Liver (tissue), 9 donors: ENCODE data around the gene PELI1. TPM values are rescaled to one million over a fixed set of nuclear protein-coding genes. Genes with fewer than 3 reads are reported as not detected.
A peak's percentile ranks its signal among the peaks of the same experiment; 100 is the strongest.

Source experiments
- DNase-seq: peaks from one replicate; pipeline ENCODE4 v3.0.0-alpha.2; 2017; ENCODE audit warnings: low spot score
- H3K27ac ChIP-seq, 2 donors: one replicate each; pipeline ENCODE4 v1.7.0; 2013; ENCODE audit warnings: inconsistent platforms in 2 of 2, low read length in 2 of 2, control low read depth in 1 of 2, low read depth in 1 of 2, mild to moderate bottlenecking in 1 of 2
- H3K27me3 ChIP-seq, 4 donors: one replicate each; pipeline versions ENCODE4 v1.6.1 to v1.7.0; 2013; ENCODE audit warnings: low read length in 3 of 4, inconsistent platforms in 1 of 4, mild to moderate bottlenecking in 1 of 4, moderate library complexity in 1 of 4; ENCODE audit not compliant: control insufficient read depth in 4 of 4, insufficient read depth in 4 of 4
- H3K36me3 ChIP-seq, 4 donors: one replicate each; pipeline versions ENCODE4 v1.6.1 to v1.7.0; 2013; ENCODE audit warnings: low read length in 3 of 4, mild to moderate bottlenecking in 3 of 4, low read depth in 1 of 4, moderate library complexity in 1 of 4; ENCODE audit not compliant: control insufficient read depth in 4 of 4, insufficient read depth in 3 of 4
- H3K4me1 ChIP-seq, 4 donors: one replicate each; pipeline versions ENCODE4 v1.6.1 to v1.7.0; 2013; ENCODE audit warnings: low read length in 3 of 4, mild to moderate bottlenecking in 3 of 4, moderate library complexity in 1 of 4; ENCODE audit not compliant: control insufficient read depth in 4 of 4, insufficient read depth in 4 of 4
- H3K4me3 ChIP-seq, 3 donors: one replicate each; pipeline versions ENCODE4 v1.6.1 to v1.7.0; 2013; ENCODE audit warnings: low read length in 3 of 3, control low read depth in 1 of 3, low read depth in 1 of 3, mild to moderate bottlenecking in 1 of 3
- H3K9ac ChIP-seq, 2 donors: one replicate each; pipeline ENCODE4 v1.7.0; 2013; ENCODE audit warnings: low read length in 2 of 2, mild to moderate bottlenecking in 2 of 2, moderate library complexity in 2 of 2, control low read depth in 1 of 2, low read depth in 1 of 2
- H3K9me3 ChIP-seq, 4 donors: one replicate each; pipeline versions ENCODE4 v1.6.1 to v1.7.0; 2013; ENCODE audit warnings: low read length in 3 of 4; ENCODE audit not compliant: control insufficient read depth in 4 of 4
- EGR1 ChIP-seq, 2 donors: IDR thresholded peaks; 2 replicates each; pipeline ENCODE4 v1.6.1; 2016 to 2018; ENCODE audit warnings: antibody characterized with exemption in 2 of 2, low read depth in 2 of 2
- FOXA1 ChIP-seq: IDR thresholded peaks from 2 replicates; pipeline ENCODE4 v1.6.1; 2016; ENCODE audit warnings: antibody characterized with exemption
- FOXA2 ChIP-seq: IDR thresholded peaks from 2 replicates; pipeline ENCODE4 v1.6.1; 2016; ENCODE audit warnings: antibody characterized with exemption
- GABPA ChIP-seq, 2 donors: IDR thresholded peaks in 1 of 2; conservative IDR thresholded peaks in 1 of 2; 2 replicates each; pipeline ENCODE4 v1.6.1; 2016; ENCODE audit warnings: antibody characterized with exemption in 2 of 2, mild to moderate bottlenecking in 1 of 2, moderate library complexity in 1 of 2
- HNF4G ChIP-seq: IDR thresholded peaks from 2 replicates; pipeline ENCODE4 v1.6.1; 2016; ENCODE audit warnings: antibody characterized with exemption
- JUND ChIP-seq, 2 donors: IDR thresholded peaks; 2 replicates each; pipeline ENCODE4 v1.6.1; 2016; ENCODE audit warnings: antibody characterized with exemption in 2 of 2
- NR2F2 ChIP-seq: IDR thresholded peaks from 2 replicates; pipeline ENCODE4 v1.6.1; 2016; ENCODE audit warnings: antibody characterized with exemption
- RAD21 ChIP-seq, 2 donors: IDR thresholded peaks; 2 replicates each; pipeline ENCODE4 v1.6.1; 2016; ENCODE audit warnings: antibody characterized with exemption in 2 of 2, mild to moderate bottlenecking in 2 of 2
- RXRA ChIP-seq, 2 donors: IDR thresholded peaks; 2 replicates each; pipeline ENCODE4 v1.6.1; 2017 to 2018; ENCODE audit warnings: antibody characterized with exemption in 2 of 2, mild to moderate bottlenecking in 1 of 2
- SP1 ChIP-seq: IDR thresholded peaks from 2 replicates; pipeline ENCODE4 v1.6.1; 2018; ENCODE audit warnings: antibody characterized with exemption, mild to moderate bottlenecking
- TAF1 ChIP-seq: conservative IDR thresholded peaks from 2 replicates; pipeline ENCODE4 v1.6.1; 2016; ENCODE audit warnings: antibody characterized with exemption, mild to moderate bottlenecking
- YY1 ChIP-seq: IDR thresholded peaks from 2 replicates; pipeline ENCODE4 v1.6.1; 2016; ENCODE audit warnings: antibody characterized with exemption, mild to moderate bottlenecking
- WGBS: extraction: QIAGEN DNeasy Blood & Tissue Kit; methylation state at CpG from one replicate; pipeline ENCODE4 v1.1.7; 2013; 5-methylcytosine and 5-hydroxymethylcytosine counted together
- polyA plus RNA-seq, 2 donors: library from polyadenylated mRNA; stranded (reverse) in 1 of 2; unstranded in 1 of 2; fragments of 200-250 nt in 1 of 2; fragments of >200 nt in 1 of 2; fragmentation: Nextera tagmentation in 1 of 2; extraction: Ambion mirVana in 1 of 2; gene quantifications; one replicate each; pipeline versions ENCODE4 v1.2.1 to v1.2.3, GENCODE V29; 2013 to 2015
- total RNA-seq, 2 donors: library from RNA; depleted of rRNA; stranded (reverse); fragments of >200 nt; gene quantifications; one replicate each; pipeline ENCODE4 v1.2.3, GENCODE V29; 2014
- TF ChIP-seq, protein P1 (sequence below): fragments of 150-350 bp; IDR thresholded peaks from 2 replicates; pipeline ENCODE4 v1.5.1; 2017; ENCODE audit warnings: improper control_type of control experiment, low read depth, low read length; ENCODE audit not compliant: missing input control
- TF ChIP-seq, protein P2 (sequence below): IDR thresholded peaks from 2 replicates; pipeline ENCODE4 v1.6.1; 2016; ENCODE audit warnings: antibody characterized with exemption, mild to moderate bottlenecking
- TF ChIP-seq, protein P3 (sequence below): IDR thresholded peaks from 2 replicates; pipeline ENCODE4 v1.6.1; 2016; ENCODE audit warnings: antibody characterized with exemption
- TF ChIP-seq, protein P4 (sequence below): IDR thresholded peaks from 2 replicates; pipeline ENCODE4 v1.6.1; 2016; ENCODE audit warnings: antibody characterized with exemption
- TF ChIP-seq, protein P5 (sequence below): IDR thresholded peaks from 2 replicates; pipeline ENCODE4 v1.6.1; 2016; ENCODE audit warnings: antibody characterized with exemption
- donor health status: healthy.
- donor health status: healthy.
- donor health status: healthy.
- donor health status: healthy.
- donor health status: healthy.

Gene PELI1, protein sequence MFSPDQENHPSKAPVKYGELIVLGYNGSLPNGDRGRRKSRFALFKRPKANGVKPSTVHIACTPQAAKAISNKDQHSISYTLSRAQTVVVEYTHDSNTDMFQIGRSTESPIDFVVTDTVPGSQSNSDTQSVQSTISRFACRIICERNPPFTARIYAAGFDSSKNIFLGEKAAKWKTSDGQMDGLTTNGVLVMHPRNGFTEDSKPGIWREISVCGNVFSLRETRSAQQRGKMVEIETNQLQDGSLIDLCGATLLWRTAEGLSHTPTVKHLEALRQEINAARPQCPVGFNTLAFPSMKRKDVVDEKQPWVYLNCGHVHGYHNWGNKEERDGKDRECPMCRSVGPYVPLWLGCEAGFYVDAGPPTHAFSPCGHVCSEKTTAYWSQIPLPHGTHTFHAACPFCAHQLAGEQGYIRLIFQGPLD
- 10 to 100 TPM in 1 of 2 donors, 1 to 10 TPM in 1; 9.1 to 21.3 TPM for total RNA-seq
- polyA plus RNA-seq: 1 to 10 TPM; 4.5 to 5.7 TPM

DNA sequence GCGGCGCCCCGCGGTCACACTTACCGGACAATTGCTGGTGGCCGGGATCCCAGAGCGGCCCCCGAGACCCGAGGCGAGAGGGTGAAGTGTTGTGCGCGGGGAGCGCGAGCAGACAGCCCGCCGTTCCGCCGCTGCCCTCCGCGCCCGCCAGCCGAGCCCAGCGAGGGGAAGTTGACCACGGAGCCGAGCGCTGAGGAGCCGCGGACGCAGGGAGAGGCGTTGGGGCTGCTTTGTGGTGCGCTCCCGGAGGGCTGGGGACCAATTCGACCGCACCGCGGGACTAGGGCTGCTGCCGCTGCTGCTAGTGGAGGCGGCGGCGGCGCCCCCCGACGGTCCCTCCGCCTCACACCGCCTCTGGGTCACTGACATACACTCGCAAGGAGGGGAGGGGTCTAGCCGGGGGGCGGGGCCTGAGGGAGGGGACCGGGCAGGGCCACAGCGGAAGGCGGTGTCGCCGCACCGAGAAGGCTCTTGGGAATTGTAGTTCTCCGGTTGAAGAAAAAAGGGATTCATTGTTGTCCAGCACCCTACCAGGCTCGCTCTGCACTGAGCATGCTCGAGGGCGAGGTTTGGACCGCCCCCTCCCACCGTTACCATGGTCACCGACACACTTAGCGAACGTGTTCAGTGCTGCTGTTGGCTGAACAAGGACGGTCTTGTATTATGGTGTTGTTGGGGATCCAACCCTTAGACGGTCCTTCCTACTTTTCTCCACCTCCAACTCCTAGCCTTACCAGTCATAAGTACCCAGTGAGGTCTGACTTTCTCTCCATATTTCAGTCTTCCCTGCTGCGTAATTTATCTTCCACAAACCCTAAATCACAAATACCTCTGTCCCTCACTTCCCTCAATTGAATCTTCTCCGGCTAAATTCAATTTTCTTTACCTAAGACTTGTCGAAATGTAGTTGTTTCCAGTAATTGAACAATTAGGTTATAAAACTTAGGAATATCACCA is at the start of gene PELI1:
Gene PELI1, minus strand, starts transcription at position 364 of the 957 bp plus-strand sequence. CDS start 36,110 bp downstream, outside the sequence.
- Histone ChIP-seq H3K27ac (peak within 1 kb of the TSS; percentile 80 to 99), H3K9ac (peak within 1 kb of the TSS; percentile 94 to 95), H3K4me1 (peaks cover 0 to 13% (median 2%) of the 10 kb centered on the region in 4 donors), H3K36me3 (no peaks in the 10 kb centered on the region), H3K27me3 (no peaks in the 10 kb centered on the region), H3K9me3 (no peaks in the 10 kb centered on the region), H3K4me3 (peak within 1 kb of the TSS; percentile 79 to 92 (median 92))
- 5% methylated on average over 68 of the region's 68 CpGs for WGBS
- peak; percentile 83 for TF ChIP-seq YY1
- peak; percentile 51 for TF ChIP-seq SP1
- TF ChIP-seq FOXA1: peak; percentile 11
- TF ChIP-seq, protein P1, sequence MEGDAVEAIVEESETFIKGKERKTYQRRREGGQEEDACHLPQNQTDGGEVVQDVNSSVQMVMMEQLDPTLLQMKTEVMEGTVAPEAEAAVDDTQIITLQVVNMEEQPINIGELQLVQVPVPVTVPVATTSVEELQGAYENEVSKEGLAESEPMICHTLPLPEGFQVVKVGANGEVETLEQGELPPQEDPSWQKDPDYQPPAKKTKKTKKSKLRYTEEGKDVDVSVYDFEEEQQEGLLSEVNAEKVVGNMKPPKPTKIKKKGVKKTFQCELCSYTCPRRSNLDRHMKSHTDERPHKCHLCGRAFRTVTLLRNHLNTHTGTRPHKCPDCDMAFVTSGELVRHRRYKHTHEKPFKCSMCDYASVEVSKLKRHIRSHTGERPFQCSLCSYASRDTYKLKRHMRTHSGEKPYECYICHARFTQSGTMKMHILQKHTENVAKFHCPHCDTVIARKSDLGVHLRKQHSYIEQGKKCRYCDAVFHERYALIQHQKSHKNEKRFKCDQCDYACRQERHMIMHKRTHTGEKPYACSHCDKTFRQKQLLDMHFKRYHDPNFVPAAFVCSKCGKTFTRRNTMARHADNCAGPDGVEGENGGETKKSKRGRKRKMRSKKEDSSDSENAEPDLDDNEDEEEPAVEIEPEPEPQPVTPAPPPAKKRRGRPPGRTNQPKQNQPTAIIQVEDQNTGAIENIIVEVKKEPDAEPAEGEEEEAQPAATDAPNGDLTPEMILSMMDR: peak; percentile 2
- TF ChIP-seq GABPA (IDR thresholded peaks at IDR 0.05 in 1 of 2, conservative IDR thresholded peaks at IDR 0.05 in 1 of 2): peak in 1 of 2 donors; percentile 64
- no peak for TF ChIP-seq EGR1 (IDR thresholded peaks at IDR 0.05; ENCODE audit: low read depth in 2 of 2)
- TF ChIP-seq TAF1: peak; percentile 78
- TF ChIP-seq, protein P2, sequence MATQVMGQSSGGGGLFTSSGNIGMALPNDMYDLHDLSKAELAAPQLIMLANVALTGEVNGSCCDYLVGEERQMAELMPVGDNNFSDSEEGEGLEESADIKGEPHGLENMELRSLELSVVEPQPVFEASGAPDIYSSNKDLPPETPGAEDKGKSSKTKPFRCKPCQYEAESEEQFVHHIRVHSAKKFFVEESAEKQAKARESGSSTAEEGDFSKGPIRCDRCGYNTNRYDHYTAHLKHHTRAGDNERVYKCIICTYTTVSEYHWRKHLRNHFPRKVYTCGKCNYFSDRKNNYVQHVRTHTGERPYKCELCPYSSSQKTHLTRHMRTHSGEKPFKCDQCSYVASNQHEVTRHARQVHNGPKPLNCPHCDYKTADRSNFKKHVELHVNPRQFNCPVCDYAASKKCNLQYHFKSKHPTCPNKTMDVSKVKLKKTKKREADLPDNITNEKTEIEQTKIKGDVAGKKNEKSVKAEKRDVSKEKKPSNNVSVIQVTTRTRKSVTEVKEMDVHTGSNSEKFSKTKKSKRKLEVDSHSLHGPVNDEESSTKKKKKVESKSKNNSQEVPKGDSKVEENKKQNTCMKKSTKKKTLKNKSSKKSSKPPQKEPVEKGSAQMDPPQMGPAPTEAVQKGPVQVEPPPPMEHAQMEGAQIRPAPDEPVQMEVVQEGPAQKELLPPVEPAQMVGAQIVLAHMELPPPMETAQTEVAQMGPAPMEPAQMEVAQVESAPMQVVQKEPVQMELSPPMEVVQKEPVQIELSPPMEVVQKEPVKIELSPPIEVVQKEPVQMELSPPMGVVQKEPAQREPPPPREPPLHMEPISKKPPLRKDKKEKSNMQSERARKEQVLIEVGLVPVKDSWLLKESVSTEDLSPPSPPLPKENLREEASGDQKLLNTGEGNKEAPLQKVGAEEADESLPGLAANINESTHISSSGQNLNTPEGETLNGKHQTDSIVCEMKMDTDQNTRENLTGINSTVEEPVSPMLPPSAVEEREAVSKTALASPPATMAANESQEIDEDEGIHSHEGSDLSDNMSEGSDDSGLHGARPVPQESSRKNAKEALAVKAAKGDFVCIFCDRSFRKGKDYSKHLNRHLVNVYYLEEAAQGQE: peak; percentile 83
- no peak for TF ChIP-seq NR2F2
- TF ChIP-seq, protein P3, sequence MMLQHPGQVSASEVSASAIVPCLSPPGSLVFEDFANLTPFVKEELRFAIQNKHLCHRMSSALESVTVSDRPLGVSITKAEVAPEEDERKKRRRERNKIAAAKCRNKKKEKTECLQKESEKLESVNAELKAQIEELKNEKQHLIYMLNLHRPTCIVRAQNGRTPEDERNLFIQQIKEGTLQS: no peak
- TF ChIP-seq RXRA (IDR thresholded peaks at IDR 0.05): peak in 1 of 2 donors; percentile 28
- peak; percentile 22 to 62 for TF ChIP-seq RAD21 (IDR thresholded peaks at IDR 0.05)
- TF ChIP-seq JUND (IDR thresholded peaks at IDR 0.05): no peak
- DNase-seq: peak; percentile 94

- H3K27me3 ChIP-seq: no peaks in the 10 kb centered on the region
- DNase-seq: no peak
- peaks cover 0 to 8% (median 5%) of the 10 kb centered on the region in 4 donors for H3K4me1 ChIP-seq
- H3K4me3 ChIP-seq: no peak overlapping the region
- H3K9me3 ChIP-seq: no peaks in the 10 kb centered on the region
- H3K9ac ChIP-seq: no peak overlapping the region
- 96% methylated on average over 4 of the region's 4 CpGs for WGBS
- H3K27ac ChIP-seq: no peak overlapping the region
- H3K36me3 ChIP-seq: no peaks in the 10 kb centered on the region
- TF ChIP-seq HNF4G: no peak
- TF ChIP-seq, protein P2: no peak
- no peak for TF ChIP-seq YY1
- TF ChIP-seq FOXA2: no peak
- TF ChIP-seq, protein P4, sequence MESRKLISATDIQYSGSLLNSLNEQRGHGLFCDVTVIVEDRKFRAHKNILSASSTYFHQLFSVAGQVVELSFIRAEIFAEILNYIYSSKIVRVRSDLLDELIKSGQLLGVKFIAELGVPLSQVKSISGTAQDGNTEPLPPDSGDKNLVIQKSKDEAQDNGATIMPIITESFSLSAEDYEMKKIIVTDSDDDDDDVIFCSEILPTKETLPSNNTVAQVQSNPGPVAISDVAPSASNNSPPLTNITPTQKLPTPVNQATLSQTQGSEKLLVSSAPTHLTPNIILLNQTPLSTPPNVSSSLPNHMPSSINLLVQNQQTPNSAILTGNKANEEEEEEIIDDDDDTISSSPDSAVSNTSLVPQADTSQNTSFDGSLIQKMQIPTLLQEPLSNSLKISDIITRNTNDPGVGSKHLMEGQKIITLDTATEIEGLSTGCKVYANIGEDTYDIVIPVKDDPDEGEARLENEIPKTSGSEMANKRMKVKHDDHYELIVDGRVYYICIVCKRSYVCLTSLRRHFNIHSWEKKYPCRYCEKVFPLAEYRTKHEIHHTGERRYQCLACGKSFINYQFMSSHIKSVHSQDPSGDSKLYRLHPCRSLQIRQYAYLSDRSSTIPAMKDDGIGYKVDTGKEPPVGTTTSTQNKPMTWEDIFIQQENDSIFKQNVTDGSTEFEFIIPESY: no peak
- no peak for TF ChIP-seq NR2F2
- TF ChIP-seq, protein P5, sequence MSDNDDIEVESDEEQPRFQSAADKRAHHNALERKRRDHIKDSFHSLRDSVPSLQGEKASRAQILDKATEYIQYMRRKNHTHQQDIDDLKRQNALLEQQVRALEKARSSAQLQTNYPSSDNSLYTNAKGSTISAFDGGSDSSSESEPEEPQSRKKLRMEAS: no peak
- no peak for TF ChIP-seq SP1
- TF ChIP-seq EGR1 (IDR thresholded peaks at IDR 0.05; ENCODE audit: low read depth in 2 of 2): no peak
- TF ChIP-seq JUND (IDR thresholded peaks at IDR 0.05): no peak
These were observed 49.3 kb upstream of the PELI1 start for GRCh38 chr2:64193491-64193890.
